GM21390 (cell line): ENCODE measurements around the gene CIC.
A peak's percentile ranks its signal among the peaks of the same experiment; 100 is the strongest.

Experiments used
- ATAC-seq: cut with Tn5 transposase; IDR thresholded peaks from one replicate; pipeline ENCODE4 v1.9.1; 2021; ENCODE audit not compliant: unreplicated experiment

Gene CIC

GRCh38 chr19:42275103-42275502 is 6.1 kb downstream of the CIC start:
- no peak for ATAC-seq

- no peak for ATAC-seq
These were observed 6.5 kb downstream of the CIC start for GRCh38 chr19:42275517-42275916.

- no peak for ATAC-seq
These were observed 7.2 kb downstream of the CIC start for GRCh38 chr19:42276284-42276683.

- no peak for ATAC-seq
These were observed 7.8 kb downstream of the CIC start for GRCh38 chr19:42276821-42277220.

DNA sequence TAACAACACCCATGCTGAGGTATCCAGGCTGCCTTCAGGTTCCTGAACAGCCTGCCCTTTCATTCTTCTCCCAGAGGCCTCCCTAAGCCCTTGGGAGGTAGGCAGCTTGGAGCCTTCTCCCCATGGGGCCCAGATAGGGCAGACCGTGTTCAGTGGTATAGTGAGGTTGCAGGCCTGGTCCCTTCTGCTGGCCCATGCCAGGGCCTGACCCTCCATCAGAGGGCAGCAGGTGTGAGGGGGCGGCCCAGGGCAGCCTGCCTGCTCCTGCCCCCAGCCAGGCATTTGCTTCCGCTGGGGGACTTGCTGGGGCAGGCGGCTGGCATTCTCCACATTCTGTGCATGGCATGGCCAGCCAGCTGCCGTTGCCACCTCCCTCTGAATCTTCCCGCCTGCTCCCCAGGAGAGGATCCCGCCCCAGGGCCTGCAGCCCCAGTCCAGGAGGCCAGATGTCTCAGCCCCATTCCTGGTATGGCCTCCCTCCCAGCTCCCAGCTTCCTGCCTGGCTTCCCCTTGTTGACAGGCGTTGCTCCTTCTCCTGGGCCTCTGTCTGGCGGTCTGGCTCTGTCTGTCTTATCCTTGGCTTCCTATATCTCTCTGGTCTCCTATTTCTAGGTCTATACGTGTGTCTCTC is 8.9 kb downstream of the CIC start:
- ATAC-seq = no peak

DNA sequence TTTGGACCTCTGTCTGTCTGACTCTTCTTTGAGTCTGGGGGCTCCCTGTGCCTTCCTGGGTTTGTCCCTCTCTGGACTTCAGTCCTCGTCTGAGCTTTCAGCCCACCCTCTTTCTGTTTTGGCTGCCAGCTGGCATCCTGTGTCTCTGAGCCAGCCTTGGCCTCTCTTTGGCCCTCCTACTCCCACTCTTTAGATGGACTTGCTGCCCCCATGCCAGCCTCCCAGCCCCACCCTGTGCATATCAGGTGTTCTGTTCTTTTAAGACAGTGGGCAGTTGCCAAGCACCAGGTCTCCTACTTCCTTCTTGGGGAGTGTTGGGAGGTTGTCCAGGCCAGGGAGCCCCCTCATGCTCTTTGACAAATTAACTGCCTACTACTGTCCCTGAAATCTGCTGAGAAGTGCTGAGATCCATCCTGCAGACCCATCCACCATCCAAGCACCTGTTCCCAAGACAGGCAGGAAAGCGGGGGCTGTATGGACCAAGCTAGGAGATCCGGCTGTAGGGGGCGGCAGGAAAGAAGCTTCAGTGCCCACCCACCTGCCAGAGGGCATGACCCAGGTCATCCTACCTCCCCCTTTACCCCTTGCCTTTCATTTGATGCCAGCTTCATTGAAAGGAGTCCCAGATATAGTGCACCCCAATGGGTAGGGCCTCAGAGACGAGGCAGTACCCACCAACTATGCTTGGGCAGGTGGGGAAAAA is 9.6 kb downstream of the CIC start:
- no peak for ATAC-seq

DNA sequence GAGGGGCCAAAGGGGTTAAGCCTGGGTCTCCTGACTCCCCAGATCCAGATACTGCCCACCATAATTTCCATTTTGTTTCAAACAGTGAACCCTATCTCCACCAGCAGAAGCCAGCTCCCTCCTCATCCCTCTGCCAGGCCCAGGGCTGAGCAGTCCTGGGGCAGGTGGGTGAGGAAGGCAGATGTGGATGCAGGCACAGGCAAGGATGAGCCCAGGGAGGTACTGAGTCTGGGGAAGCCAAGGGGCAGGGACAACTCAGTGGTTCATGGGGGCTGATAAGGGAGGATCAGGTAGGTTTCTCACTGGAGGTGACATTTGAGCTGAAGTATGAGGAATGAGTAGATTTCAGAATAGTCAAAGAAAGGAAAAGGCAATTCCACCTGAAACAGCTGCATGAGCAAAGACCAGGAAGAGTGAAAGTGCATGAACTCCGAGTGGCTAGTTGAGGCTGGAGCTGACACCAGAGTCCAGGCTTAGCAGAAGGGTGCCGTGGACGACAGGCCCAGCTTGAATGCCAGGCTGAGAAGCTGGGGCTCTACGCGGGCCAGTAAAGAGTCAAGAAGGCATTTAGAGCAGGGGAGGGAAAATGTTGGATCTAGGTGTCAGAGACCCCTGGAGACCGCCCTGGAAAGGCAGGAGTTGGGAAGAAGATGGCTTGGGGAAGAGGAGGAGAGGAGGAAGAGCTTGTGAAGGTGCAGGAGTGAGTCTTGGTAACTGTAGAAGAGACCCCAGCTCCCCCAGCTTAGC is 10.3 kb downstream of the CIC start:
- ATAC-seq = no peak

- peak; percentile 30 for ATAC-seq
These were observed 11.1 kb downstream of the CIC start for GRCh38 chr19:42279902-42280814.

- no peak for ATAC-seq
These were observed 11.7 kb downstream of the CIC start for GRCh38 chr19:42280815-42281145.

DNA sequence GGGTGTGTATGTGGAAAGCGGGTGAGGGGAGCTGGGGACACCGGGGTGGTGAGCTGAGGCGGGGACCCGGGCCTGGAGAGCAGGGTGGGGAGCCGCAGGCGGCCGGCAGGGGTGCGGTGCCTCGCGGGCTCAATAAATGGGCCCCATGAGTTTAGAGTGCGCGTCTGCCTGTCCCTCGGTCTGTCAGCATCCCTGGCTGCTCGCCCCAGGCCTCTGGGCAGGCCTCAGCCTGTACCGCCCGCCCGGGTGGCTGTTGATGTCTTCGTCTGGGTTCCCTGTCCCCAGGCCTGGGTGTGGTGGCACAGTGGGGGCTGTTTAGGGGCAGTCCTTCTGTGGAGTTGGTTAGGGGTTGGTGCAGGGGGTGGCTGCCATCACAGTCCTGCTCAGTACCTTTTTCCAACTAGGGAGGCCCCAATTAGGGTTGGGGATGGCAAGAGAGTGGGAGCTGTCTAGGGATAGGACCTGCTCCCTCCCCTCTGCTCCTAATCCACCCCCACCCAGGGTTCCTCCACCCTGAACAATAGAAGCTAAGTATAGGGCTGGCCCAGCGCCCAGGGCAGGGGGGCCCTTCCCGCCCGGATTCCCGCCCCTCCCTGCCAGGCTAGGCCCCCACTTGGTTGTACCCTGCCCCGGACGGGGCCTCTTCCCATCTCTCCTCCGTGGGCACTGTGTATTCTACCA is 12.2 kb downstream of the CIC start:
- no peak for ATAC-seq

DNA sequence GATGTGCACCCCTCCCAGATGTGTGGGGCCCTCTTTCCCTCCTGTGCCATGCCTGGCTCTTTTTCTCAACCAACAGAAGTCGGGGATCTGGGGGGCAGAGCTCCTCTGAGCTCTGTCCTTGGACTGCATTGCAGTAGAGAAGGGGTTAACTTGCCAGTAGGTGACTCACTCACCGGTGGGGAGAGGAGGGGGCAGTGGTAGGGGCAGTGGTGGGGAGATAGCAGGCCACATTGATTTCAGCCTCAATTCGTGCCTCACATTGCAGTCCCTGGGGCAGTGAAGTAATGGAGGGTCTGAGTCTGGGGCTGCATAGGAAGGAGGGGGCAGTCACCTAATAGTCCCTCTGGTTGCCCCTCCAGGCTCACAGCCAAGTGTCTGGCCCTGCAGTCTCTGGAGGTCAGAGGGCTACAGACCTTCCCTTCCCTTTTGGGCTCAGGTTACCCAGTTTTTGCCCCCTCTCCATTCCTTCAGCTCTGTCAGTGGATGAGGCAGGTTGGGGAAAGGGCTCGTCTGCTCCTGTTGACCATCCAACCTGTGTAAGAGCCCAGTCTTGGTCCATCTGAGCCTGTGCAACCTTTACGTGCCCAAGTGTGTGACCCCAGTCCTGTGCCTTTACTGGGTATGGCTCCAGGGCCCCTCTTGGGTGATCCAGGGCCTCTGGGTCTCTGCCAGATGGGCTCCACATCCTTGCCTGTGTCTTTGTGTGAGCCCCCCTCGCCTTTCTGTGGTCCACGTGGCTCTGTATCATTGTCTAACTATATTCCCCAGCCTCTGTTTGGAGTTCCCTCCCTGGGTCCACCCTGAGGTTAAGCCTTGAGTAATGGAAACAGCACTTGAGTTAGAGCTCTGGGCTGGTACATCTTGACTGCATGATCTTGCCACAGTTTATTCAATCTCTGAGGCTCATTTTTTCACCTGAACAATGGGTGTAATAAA is 13.0 kb downstream of the CIC start:
- ATAC-seq = no peak

- no peak for ATAC-seq
These were observed 13.8 kb downstream of the CIC start for GRCh38 chr19:42282819-42283187.

DNA sequence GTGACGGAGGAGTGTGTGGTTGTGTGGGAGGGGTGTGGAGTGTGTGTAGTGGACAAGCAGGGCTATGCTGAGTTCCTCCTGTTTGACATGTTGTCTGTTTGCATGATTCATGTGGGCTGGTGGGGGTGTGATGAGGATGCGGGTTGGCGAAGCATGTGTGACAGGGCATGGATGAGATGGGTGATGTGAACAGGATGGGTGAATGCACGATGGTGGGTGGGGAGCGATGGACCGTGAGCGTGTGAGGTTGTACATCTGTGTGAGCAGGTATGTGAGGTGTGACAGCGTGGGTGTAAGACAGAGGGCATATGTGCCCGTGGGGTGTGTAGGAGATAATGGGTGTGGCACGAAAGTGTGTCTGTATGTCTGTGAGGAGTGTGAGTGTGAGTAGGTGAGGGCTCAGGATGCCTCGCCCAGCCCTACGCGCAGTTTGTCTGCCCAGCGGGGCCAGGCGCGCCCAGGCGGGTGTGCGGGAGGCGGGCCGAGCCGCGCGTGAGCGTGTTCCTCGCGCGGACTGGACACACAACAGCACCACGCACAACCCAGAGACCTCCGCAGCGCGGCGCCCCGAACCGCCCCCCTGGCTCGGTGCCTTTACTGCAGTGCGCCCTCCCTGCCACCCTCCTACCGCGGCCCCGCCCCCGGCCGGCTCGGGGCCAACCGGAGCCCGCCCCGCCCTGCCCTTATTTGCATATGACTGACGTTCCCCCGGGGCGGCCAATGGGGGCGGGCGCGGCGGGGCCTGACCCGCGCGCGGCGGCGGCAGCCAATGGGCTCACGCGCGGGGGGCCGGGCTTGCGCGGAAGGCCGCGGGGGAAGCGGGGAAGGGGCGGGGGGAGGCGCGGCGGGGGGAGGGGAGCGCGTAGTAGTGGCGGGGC is 14.4 kb downstream of the CIC start:
- ATAC-seq = peak; percentile 38

DNA sequence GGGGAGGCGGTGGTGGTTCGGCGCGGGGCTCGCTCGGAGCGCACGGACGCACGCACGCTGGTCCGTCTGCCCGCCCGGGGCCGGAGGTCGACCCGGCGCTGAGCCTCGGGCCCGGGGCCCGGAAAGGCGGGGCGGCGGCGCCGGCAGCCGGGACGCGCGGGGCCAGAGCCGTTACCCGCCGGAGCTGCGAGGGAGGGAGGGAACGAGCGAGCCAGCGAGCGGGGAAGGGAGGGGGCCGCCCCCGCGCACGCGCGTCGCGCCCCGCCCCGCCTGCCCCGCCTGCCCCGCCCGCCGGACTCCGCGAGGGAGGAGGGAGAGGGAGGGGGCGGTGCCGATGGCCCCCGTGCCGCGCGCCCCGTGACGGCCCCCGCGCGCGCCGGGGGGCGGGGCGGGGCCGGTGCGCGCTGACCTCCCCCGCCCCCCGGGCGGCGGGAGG is 15.0 kb downstream of the CIC start:
- ATAC-seq = peak; percentile 25

DNA sequence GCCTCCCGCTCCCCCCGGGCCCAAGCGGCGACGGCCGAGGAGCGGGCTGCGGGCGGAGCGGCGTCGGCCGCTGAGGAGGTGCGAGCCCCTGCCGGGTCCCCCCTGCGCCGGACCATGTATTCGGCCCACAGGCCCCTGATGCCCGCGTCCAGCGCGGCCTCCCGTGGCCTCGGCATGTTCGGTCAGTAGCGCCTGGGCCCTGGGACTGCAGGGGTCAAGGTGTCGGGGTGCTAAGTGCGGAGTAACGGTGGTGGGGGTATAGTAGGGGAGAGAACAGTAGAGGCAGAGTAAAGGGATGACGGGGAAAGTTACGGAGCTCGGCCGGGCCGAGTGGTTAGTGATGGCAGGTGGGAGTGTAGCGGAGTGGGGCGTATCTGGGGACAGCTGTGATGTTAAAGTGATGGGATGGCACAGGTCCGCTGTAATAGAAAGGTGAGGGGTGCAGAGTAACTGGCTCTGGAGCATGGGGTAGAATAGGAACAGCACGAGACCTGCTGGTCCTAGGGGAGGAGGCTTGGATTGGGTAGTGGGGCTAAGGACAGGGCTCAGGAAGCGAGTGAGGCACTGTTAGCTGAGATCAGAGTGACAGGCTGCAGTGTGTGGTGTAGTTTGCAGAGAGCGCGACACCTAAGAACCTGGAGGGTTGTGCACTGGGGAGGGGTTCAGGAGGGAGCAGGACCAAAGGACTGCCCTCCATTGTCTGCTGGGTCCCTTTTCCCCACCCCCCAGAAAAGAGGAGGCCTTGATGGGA is 15.7 kb downstream of the CIC start:
- no peak for ATAC-seq

DNA sequence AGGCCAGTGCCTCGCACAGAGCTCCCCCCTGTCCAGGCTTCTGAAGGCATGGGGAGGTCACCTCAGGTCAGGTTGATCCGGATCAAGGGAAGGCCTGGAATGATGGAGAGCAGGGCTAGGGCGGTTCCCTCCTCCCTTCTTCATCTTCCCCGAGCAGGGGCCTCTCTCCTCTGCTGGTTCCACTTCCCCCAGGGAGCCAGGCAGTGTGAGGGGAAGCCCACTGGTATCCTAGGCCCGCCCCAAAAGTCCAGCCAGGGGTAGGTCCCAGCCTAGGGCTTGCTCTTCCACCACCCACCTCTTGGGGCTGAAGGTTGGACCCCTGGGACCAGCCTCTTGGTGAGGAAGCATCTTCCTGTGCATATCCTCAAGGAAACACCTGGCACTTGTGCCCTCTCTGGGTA is 16.5 kb downstream of the CIC start:
- ATAC-seq = no peak

DNA sequence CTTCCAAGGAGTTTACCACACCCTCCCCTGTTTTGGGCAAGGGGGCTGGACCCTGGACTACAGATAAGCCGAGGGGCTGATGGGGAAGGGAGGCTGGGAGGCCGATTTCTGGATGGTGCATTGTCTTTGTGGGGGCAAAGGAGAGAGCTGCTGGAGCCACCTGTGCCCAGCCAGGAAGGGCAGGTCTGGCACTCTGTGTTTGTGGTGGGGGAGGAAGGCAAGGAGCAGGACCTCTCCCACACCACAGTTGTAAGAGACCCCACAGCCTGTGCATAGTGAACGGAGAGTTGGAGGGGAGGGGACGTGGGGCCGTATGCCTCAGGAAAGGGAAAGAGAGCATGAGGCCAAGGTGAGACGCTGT is 16.9 kb downstream of the CIC start:
- no peak for ATAC-seq
